Caco-2 (cell line): ENCODE results near the gene PARP3. TPM values are rescaled to one million over a fixed set of nuclear protein-coding genes. Genes with fewer than 3 reads are reported as not detected.

Experiments used
- BruUV-seq: library from RNA; stranded (reverse); fragments of 400-500 nt; replicated peaks from 2 replicates; lab custom pipeline; 2021; lab: Mats Ljungman, UMichigan
- CTCF ChIA-PET: fragments of 300-600 bp; sonication (Branson Sonifier 250); formaldehyde crosslinking; loops from one replicate; lab custom pipeline; 2022; ENCODE audit warnings: antibody characterized with exemption; lab: Charles Lee
- POLR2A ChIA-PET: fragments of 300-600 bp; sonication (Branson Sonifier 250); formaldehyde crosslinking; loops from one replicate; lab custom pipeline; 2022; ENCODE audit warnings: antibody characterized with exemption; lab: Charles Lee
- DNase-seq, 2 experiments: peaks; one replicate each; pipeline versions ENCODE4 v3.0.0 to v3.0.0-alpha.2; 2020 to 2022
- H3K27me3 ChIP-seq: replicated peaks from 2 replicates; pipeline ENCODE4 v1.6.0; 2011; ENCODE audit warnings: low read length; ENCODE audit not compliant: control insufficient read depth, insufficient read depth
- H3K36me3 ChIP-seq: 2 replicates; pipeline ENCODE4 v1.5.1; 2011; ENCODE audit warnings: low read length; ENCODE audit not compliant: control insufficient read depth, insufficient read depth
- H3K4me1 ChIP-seq: fragments of 250-450 bp; sonication (Bioruptor Pico); 2 replicates; pipeline ENCODE4 v1.5.1; 2020; ENCODE audit warnings: mild to moderate bottlenecking
- H3K4me3 ChIP-seq: 2 replicates; pipeline ENCODE4 v1.5.1; 2011; ENCODE audit warnings: low read depth, mild to moderate bottlenecking, control low read depth, low read length
- H3K9me3 ChIP-seq: fragments of 250-450 bp; sonication (Bioruptor Pico); 2 replicates; pipeline ENCODE4 v1.5.1; 2020; ENCODE audit warnings: mild to moderate bottlenecking, moderate library complexity
- H3K27ac Mint-ChIP-seq: one replicate; pipeline ENCODE4 v1.8.0; 2022; ENCODE audit warnings: mixed read lengths; ENCODE audit not compliant: unreplicated experiment
- H3K27me3 Mint-ChIP-seq: one replicate; pipeline ENCODE4 v1.8.0; 2022; ENCODE audit warnings: mixed read lengths; ENCODE audit not compliant: insufficient read depth, unreplicated experiment
- H3K36me3 Mint-ChIP-seq: one replicate; pipeline ENCODE4 v1.8.0; 2022; ENCODE audit warnings: mild to moderate bottlenecking, mixed read lengths; ENCODE audit not compliant: insufficient read depth, unreplicated experiment
- H3K4me1 Mint-ChIP-seq: one replicate; pipeline ENCODE4 v1.8.0; 2022; ENCODE audit warnings: low read depth, mixed read lengths; ENCODE audit not compliant: unreplicated experiment
- H3K4me3 Mint-ChIP-seq: one replicate; pipeline ENCODE4 v1.8.0; 2022; ENCODE audit warnings: mild to moderate bottlenecking, moderate library complexity, mixed read lengths; ENCODE audit not compliant: unreplicated experiment
- H3K9me3 Mint-ChIP-seq: one replicate; pipeline ENCODE4 v1.8.0; 2022; ENCODE audit warnings: mixed read lengths; ENCODE audit not compliant: unreplicated experiment
- CTCF ChIP-seq, 2 experiments: fragments of 200-600 bp in 1 of 2; IDR thresholded peaks; 1 replicate in 1 of 2; 2 replicates in 1 of 2; pipeline versions ENCODE4 v1.5.1 to v1.8.0; 2011 to 2022; ENCODE audit warnings: antibody characterized with exemption in 1 of 2, control low read depth in 1 of 2, inconsistent platforms in 1 of 2, low read depth in 1 of 2, low read length in 1 of 2, mild to moderate bottlenecking in 1 of 2, moderate library complexity in 1 of 2; ENCODE audit not compliant: insufficient read depth in 1 of 2, severe bottlenecking in 1 of 2, unreplicated experiment in 1 of 2
- intact Hi-C: fragments of 100-400 bp; cut with micrococcal nuclease; formaldehyde crosslinking; loops from one replicate; pipeline ENCODE4 v1.10.0; 2022; ENCODE audit not compliant: unreplicated experiment
- total RNA-seq: library from RNA; stranded (reverse); gene quantifications from 2 replicates; pipeline ENCODE4 v1.2.3, GENCODE V29; 2022

PARP3 gene
- total RNA-seq, 1 experiment from 2014 or later = 3.3 TPM

DNA sequence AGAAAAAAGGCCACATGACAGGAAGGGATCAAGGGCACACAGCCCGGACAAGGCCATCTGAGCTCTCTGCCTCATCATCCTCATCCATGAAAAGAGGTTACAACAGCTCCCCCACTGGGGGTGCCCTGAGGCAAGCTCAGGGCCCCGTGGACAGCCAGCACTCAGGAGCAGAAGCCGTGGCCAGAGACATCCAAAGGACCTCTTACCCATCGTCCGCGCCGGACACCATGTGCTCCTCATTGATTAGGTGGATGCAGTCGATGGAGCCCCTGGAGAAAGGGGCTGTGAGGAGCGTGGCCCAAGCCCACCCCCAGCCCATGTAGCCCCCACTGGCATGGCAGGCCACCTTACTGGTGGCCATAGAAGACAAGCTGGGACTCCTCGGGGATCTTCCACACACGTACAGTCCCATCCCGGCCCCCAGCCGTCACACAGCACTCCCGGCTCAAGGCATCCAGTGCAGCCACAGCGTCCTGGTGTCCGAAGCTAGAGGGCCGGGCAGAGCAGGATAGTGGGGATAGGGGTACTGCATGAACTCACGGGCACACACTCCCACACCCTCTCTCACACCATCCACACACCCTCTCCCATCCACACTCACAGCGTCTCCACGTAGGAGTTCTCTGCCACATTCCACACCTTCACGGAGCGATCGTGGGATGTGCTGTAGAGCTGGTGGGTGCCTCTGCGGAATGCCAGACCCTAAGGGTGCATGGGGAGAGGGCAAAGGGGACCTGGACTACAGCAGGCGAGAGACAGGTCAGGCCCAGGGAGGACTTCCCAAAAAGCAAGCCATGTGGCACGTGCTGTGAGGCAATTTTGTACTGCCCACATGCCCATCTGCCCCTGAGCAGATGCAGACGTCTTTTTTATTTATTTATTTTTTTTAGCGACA lies 6.9 kb upstream of the PARP3 start:
- Histone ChIP-seq H3K9me3 (no peaks in the 10 kb centered on the region), H3K4me3 (no peak overlapping the region), H3K4me1 (no peaks in the 10 kb centered on the region), H3K27me3 (no peaks in the 10 kb centered on the region), H3K36me3 (no peaks in the 10 kb centered on the region; the same call in 1 of the 2 replicates)
- intact Hi-C loops = no loop called here
- Mint-ChIP-seq H3K27ac (no peak overlapping the region), H3K36me3 (peaks cover 53% of the 10 kb centered on the region), H3K27me3 (no peaks in the 10 kb centered on the region), H3K4me3 (no peak overlapping the region), H3K9me3 (no peaks in the 10 kb centered on the region), H3K4me1 (no peaks in the 10 kb centered on the region)
- no TSS peak for BruUV-seq
- no peak for TF ChIP-seq CTCF (IDR thresholded peaks at IDR 0.05; ENCODE audit: insufficient read depth in 1 of 2, low read depth in 1 of 2, low read length in 1 of 2, severe bottlenecking in 1 of 2, unreplicated experiment in 1 of 2)
- ChIA-PET POLR2A (no interaction called here), CTCF (no interaction called here)
- no peak for DNase-seq

GRCh38 chr3:51935886-51936755 lies 6.0 kb upstream of the PARP3 start:
- CTCF ChIA-PET = no interaction called here

More at GRCh38 chr3:51935886-51936755, 6.0 kb upstream of the PARP3 start:
- no peaks in the 10 kb centered on the region for H3K27me3 Mint-ChIP-seq
- no peaks in the 10 kb centered on the region for H3K9me3 Mint-ChIP-seq
- no peak for TF ChIP-seq CTCF (IDR thresholded peaks at IDR 0.05; ENCODE audit: insufficient read depth in 1 of 2, low read depth in 1 of 2, low read length in 1 of 2, severe bottlenecking in 1 of 2, unreplicated experiment in 1 of 2)
- Histone ChIP-seq H3K36me3 (no peaks in the 10 kb centered on the region; the same call in 1 of the 2 replicates), H3K27me3 (no peaks in the 10 kb centered on the region), H3K4me3 (no peak overlapping the region), H3K9me3 (no peaks in the 10 kb centered on the region), H3K4me1 (peaks cover 5% of the 10 kb centered on the region)
- no peak for DNase-seq
- H3K27ac Mint-ChIP-seq = no peak overlapping the region
- no peak overlapping the region for H3K4me3 Mint-ChIP-seq
- intact Hi-C loops = no loop called here
- BruUV-seq = no TSS peak
- H3K36me3 Mint-ChIP-seq = peaks cover 61% of the 10 kb centered on the region
- peaks cover 7% of the 10 kb centered on the region for H3K4me1 Mint-ChIP-seq
- POLR2A ChIA-PET = no interaction called here
